Neuronal stem cell (in vitro differentiated cells): ENCODE data around the gene STARD10.

Experiments
- DNase-seq: peaks from one replicate; pipeline ENCODE4 v3.0.0-alpha.2; 2013; ENCODE audit warnings: low spot score
- H2AFZ ChIP-seq: one replicate; pipeline ENCODE4 v1.6.1; 2013; ENCODE audit warnings: mild to moderate bottlenecking, low read length, inconsistent platforms
- H2AK5ac ChIP-seq: 2 replicates; pipeline ENCODE4 v1.6.1; 2013; ENCODE audit warnings: low read depth, mild to moderate bottlenecking, inconsistent platforms, low read length, moderate library complexity, mixed read lengths
- H2BK120ac ChIP-seq: 2 replicates; pipeline ENCODE4 v1.6.1; 2013; ENCODE audit warnings: low read depth, mild to moderate bottlenecking, inconsistent platforms, low read length, moderate library complexity, mixed read lengths
- H2BK12ac ChIP-seq: one replicate; pipeline ENCODE4 v1.6.1; 2013; ENCODE audit warnings: low read length, inconsistent platforms
- H2BK15ac ChIP-seq: 2 replicates; pipeline ENCODE4 v1.6.1; 2013; ENCODE audit warnings: mild to moderate bottlenecking, low read length, inconsistent platforms, mixed read lengths
- H2BK5ac ChIP-seq: one replicate; pipeline ENCODE4 v1.6.1; 2013; ENCODE audit warnings: inconsistent platforms, mild to moderate bottlenecking, low read length, moderate library complexity
- H3K14ac ChIP-seq: one replicate; pipeline ENCODE4 v1.6.1; 2013; ENCODE audit warnings: low read length, inconsistent platforms
- H3K18ac ChIP-seq: 2 replicates; pipeline ENCODE4 v1.6.1; 2013; ENCODE audit warnings: low read length, inconsistent platforms
- H3K23ac ChIP-seq: 2 replicates; pipeline ENCODE4 v1.6.1; 2013; ENCODE audit warnings: low read depth, mild to moderate bottlenecking, mixed read lengths, low read length, inconsistent platforms; ENCODE audit not compliant: poor library complexity
- H3K27ac ChIP-seq: replicated peaks from 3 replicates; pipeline ENCODE4 v1.5.1; 2013; ENCODE audit warnings: low read length, inconsistent platforms
- H3K27me3 ChIP-seq, 3 experiments: 2 replicates each; pipeline ENCODE4 v1.6.1; 2013; ENCODE audit warnings: low read length in 3 of 3, mild to moderate bottlenecking in 2 of 3, inconsistent platforms in 1 of 3, low read depth in 1 of 3, mixed read lengths in 1 of 3, moderate library complexity in 1 of 3; ENCODE audit not compliant: control insufficient read depth in 3 of 3, insufficient read depth in 3 of 3
- H3K36me3 ChIP-seq, 2 donors: replicated peaks in 1 of 2; 2 replicates each; pipeline ENCODE4 v1.6.1; 2013; ENCODE audit warnings: low read length in 2 of 2; ENCODE audit not compliant: control insufficient read depth in 2 of 2, insufficient read depth in 2 of 2
- H3K4ac ChIP-seq: 2 replicates; pipeline ENCODE4 v1.6.1; 2013; ENCODE audit warnings: inconsistent platforms, mild to moderate bottlenecking, low read length, moderate library complexity
- H3K4me1 ChIP-seq, 2 donors: 1 replicate in 1 of 2; 2 replicates in 1 of 2; pipeline ENCODE4 v1.6.1; 2013; ENCODE audit warnings: low read length in 2 of 2, low read depth in 1 of 2; ENCODE audit not compliant: control insufficient read depth in 2 of 2, insufficient read depth in 1 of 2
- H3K4me2 ChIP-seq: one replicate; pipeline ENCODE4 v1.6.1; 2013; ENCODE audit warnings: mild to moderate bottlenecking, low read length, inconsistent platforms; ENCODE audit not compliant: insufficient read depth, poor library complexity, severe bottlenecking
- H3K4me3 ChIP-seq, 2 donors: 2 replicates each; pipeline ENCODE4 v1.5.1; 2013; ENCODE audit warnings: low read length in 2 of 2, mild to moderate bottlenecking in 2 of 2, inconsistent platforms in 1 of 2, moderate library complexity in 1 of 2
- H3K79me1 ChIP-seq: one replicate; pipeline ENCODE4 v1.6.1; 2013; ENCODE audit warnings: low read depth, mild to moderate bottlenecking, inconsistent platforms, low read length, moderate library complexity
- H3K9ac ChIP-seq: one replicate; pipeline ENCODE4 v1.6.1; 2013; ENCODE audit warnings: mild to moderate bottlenecking, low read depth, low read length, inconsistent platforms; ENCODE audit not compliant: poor library complexity
- H3K9me3 ChIP-seq, 2 donors: replicated peaks in 1 of 2; 2 replicates each; pipeline versions ENCODE3 to v1.6.1; 2013; ENCODE audit warnings: low read length in 2 of 2, mild to moderate bottlenecking in 2 of 2, inconsistent platforms in 1 of 2, low read depth in 1 of 2, mixed read lengths in 1 of 2, moderate library complexity in 1 of 2; ENCODE audit not compliant: control insufficient read depth in 2 of 2, insufficient read depth in 1 of 2
- H4K8ac ChIP-seq: one replicate; pipeline ENCODE4 v1.6.1; 2013; ENCODE audit warnings: low read depth, mild to moderate bottlenecking, inconsistent platforms, low read length, moderate library complexity
- H4K91ac ChIP-seq: one replicate; pipeline ENCODE4 v1.6.1; 2013; ENCODE audit warnings: low read length, low read depth, mild to moderate bottlenecking, inconsistent platforms; ENCODE audit not compliant: poor library complexity
- WGBS, 2 donors: extraction: QIAGEN DNeasy Blood & Tissue Kit; methylation state at CpG; one replicate each; pipeline ENCODE4 v1.1.7; 2013; ENCODE audit warnings: missing lambda C conversion rate in 2 of 2, mixed read lengths in 1 of 2; ENCODE audit not compliant: insufficient read length in 2 of 2, insufficient replicate concordance in 1 of 2; ENCODE audit errors: extremely low coverage in 2 of 2; 5-methylcytosine and 5-hydroxymethylcytosine counted together

The STARD10 gene

GRCh38 chr11:72772059-72772458 lies 21.8 kb downstream of the STARD10 start:
- Histone ChIP-seq H2BK12ac (no peak overlapping the region), H3K23ac (no peak overlapping the region), H2BK120ac (no peak overlapping the region), H4K8ac (no peak overlapping the region), H3K4me2 (no peak overlapping the region), H3K27me3 (no peaks in the 10 kb centered on the region), H4K91ac (no peak overlapping the region), H2BK5ac (no peak overlapping the region), H3K9ac (no peak overlapping the region), H2AK5ac (peak overlapping the region; percentile 60), H3K36me3 (no peaks in the 10 kb centered on the region), H3K79me1 (no peaks in the 10 kb centered on the region), H2AFZ (no peak overlapping the region), H3K18ac (peak overlapping the region; percentile 59), H3K4me3 (peak overlapping the region in 1 of 2 donors; percentile 38), H3K27ac (no peak overlapping the region), H3K9me3 (no peaks in the 10 kb centered on the region), H2BK15ac (no peak overlapping the region), H3K4me1 (peaks cover 11 to 12% of the 10 kb centered on the region in 2 donors), H3K14ac (peak overlapping the region; percentile 40), H3K4ac (no peak overlapping the region)
- no peak for DNase-seq
- WGBS, 2 donors: no CpG with 5 or more reads among the region's 12 CpGs

- H2BK5ac ChIP-seq: no peak overlapping the region
- H2BK15ac ChIP-seq: no peak overlapping the region
- no peak overlapping the region for H3K4ac ChIP-seq
- H3K9ac ChIP-seq: no peak overlapping the region
- H2AK5ac ChIP-seq: no peak overlapping the region
- H3K4me1 ChIP-seq: peaks cover 11 to 12% of the 10 kb centered on the region in 2 donors
- H3K79me1 ChIP-seq: no peaks in the 10 kb centered on the region
- no peak overlapping the region for H3K4me3 ChIP-seq
- no peaks in the 10 kb centered on the region for H3K36me3 ChIP-seq
- peak overlapping the region; percentile 44 for H3K23ac ChIP-seq
- no peak overlapping the region for H3K14ac ChIP-seq
- H2BK120ac ChIP-seq: no peak overlapping the region
- H3K4me2 ChIP-seq: no peak overlapping the region
- no peak overlapping the region for H3K18ac ChIP-seq
- no peak overlapping the region for H4K8ac ChIP-seq
- no peak overlapping the region for H2BK12ac ChIP-seq
- DNase-seq: no peak
- H2AFZ ChIP-seq: no peak overlapping the region
- H3K27ac ChIP-seq: no peak overlapping the region
- no peaks in the 10 kb centered on the region for H3K27me3 ChIP-seq
- H3K9me3 ChIP-seq: no peaks in the 10 kb centered on the region
- WGBS, 2 donors: no CpG with 5 or more reads among the region's 4 CpGs
- no peak overlapping the region for H4K91ac ChIP-seq
Measured at GRCh38 chr11:72771507-72771906, 22.3 kb downstream of the STARD10 start.

- Histone ChIP-seq H3K9ac (no peak overlapping the region), H2BK5ac (no peak overlapping the region), H2BK15ac (no peak overlapping the region), H2AFZ (no peak overlapping the region), H3K14ac (no peak overlapping the region), H3K4me1 (peaks cover 11 to 12% of the 10 kb centered on the region in 2 donors), H3K4me2 (no peak overlapping the region), H3K23ac (no peak overlapping the region), H2BK12ac (no peak overlapping the region), H3K79me1 (no peaks in the 10 kb centered on the region), H2BK120ac (no peak overlapping the region), H3K18ac (no peak overlapping the region), H3K27ac (no peak overlapping the region), H3K9me3 (no peaks in the 10 kb centered on the region), H3K4me3 (no peak overlapping the region), H3K36me3 (no peaks in the 10 kb centered on the region), H4K8ac (no peak overlapping the region), H3K27me3 (no peaks in the 10 kb centered on the region), H4K91ac (no peak overlapping the region), H3K4ac (no peak overlapping the region), H2AK5ac (no peak overlapping the region)
- WGBS, 2 donors: no CpG with 5 or more reads among the region's 3 CpGs
- no peak for DNase-seq
Measured at GRCh38 chr11:72770799-72771198, 23.0 kb downstream of the STARD10 start.

DNA sequence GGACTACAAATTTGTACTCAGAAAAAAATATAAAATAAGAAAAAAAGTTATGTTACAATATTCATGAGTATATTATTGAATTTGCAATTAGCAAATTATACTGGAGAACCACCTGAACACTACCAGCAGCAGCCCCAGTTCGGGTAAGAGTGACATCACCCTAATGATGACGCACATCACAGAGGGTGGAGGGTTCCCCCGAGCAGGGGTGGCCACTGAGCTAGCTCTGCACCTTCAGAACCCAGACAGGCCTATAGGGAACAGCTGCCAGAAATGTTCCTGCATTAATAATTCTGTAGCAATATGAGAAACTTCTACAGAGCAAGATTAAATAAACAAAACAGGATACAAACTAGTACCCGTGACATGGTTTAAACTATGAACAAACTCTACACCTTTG lies 24.2 kb downstream of the STARD10 start:
- Histone ChIP-seq H4K91ac (no peak overlapping the region), H2BK15ac (no peak overlapping the region), H3K4ac (no peak overlapping the region), H3K4me3 (no peak overlapping the region), H3K4me2 (no peak overlapping the region), H3K23ac (no peak overlapping the region), H3K27me3 (no peaks in the 10 kb centered on the region), H2BK12ac (no peak overlapping the region), H2BK5ac (no peak overlapping the region), H3K9me3 (no peaks in the 10 kb centered on the region), H3K27ac (no peak overlapping the region), H2AK5ac (no peak overlapping the region), H3K9ac (no peak overlapping the region), H2AFZ (no peak overlapping the region), H4K8ac (no peak overlapping the region), H3K79me1 (no peaks in the 10 kb centered on the region), H3K18ac (no peak overlapping the region), H3K4me1 (peaks cover 10 to 12% of the 10 kb centered on the region in 2 donors), H3K36me3 (no peaks in the 10 kb centered on the region), H3K14ac (no peak overlapping the region), H2BK120ac (no peak overlapping the region)
- WGBS, 2 donors: no CpG with 5 or more reads among the region's 4 CpGs
- DNase-seq: no peak
